GM12874 (cell line): ENCODE data around the gene MLLT3.

Experiments
- TF ChIP-seq, protein P1 (sequence below): IDR thresholded peaks from 2 replicates; pipeline ENCODE4 v1.5.1; 2011; ENCODE audit warnings: low read depth, mild to moderate bottlenecking, control low read depth, low read length, moderate library complexity; ENCODE audit not compliant: insufficient read depth

MLLT3 gene

DNA sequence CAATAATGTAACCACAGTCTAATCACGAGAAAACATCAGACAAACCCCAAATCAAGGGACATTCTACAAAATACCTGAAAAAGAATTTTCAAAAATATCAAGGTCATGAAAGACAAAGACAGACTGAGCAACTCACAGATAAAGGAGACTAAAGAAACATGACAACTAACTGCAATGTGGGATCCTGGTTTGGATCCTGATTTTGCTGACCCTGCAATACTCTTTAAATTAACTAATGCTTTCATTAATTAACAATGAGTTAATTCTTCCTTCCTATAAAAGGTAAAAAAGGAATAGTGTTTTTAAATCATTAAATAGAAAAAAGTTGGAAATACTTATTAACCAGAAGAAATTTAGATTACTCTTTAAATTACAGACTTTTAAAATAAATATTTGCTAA is 103.6 kb downstream of the MLLT3 start:
- TF ChIP-seq, protein P1, sequence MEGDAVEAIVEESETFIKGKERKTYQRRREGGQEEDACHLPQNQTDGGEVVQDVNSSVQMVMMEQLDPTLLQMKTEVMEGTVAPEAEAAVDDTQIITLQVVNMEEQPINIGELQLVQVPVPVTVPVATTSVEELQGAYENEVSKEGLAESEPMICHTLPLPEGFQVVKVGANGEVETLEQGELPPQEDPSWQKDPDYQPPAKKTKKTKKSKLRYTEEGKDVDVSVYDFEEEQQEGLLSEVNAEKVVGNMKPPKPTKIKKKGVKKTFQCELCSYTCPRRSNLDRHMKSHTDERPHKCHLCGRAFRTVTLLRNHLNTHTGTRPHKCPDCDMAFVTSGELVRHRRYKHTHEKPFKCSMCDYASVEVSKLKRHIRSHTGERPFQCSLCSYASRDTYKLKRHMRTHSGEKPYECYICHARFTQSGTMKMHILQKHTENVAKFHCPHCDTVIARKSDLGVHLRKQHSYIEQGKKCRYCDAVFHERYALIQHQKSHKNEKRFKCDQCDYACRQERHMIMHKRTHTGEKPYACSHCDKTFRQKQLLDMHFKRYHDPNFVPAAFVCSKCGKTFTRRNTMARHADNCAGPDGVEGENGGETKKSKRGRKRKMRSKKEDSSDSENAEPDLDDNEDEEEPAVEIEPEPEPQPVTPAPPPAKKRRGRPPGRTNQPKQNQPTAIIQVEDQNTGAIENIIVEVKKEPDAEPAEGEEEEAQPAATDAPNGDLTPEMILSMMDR, result no peak

- TF ChIP-seq, protein P1, result no peak
These were observed 109.0 kb downstream of the MLLT3 start for GRCh38 chr9:20513126-20513913.

GRCh38 chr9:20512636-20513035 is 109.7 kb downstream of the MLLT3 start:
- TF ChIP-seq, protein P1, result no peak

DNA sequence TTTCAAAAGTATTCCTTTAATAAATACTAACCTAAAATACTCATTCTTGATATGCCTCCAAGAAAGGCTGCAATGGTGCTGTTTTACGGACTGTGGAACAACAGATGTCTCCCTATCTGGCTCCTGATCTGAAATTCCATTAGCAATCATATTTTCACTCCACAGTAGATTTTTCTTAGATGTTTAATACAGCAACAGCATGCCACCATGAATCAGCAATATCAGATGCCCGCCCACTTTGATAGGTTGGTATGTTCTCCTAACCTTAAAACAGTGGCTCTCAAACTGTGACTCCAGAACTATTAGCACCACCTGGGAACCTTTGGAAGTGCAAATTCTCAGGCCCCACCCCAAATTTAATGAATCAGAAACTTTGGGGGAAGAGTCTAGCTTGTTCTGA is 110.2 kb downstream of the MLLT3 start:
- TF ChIP-seq, protein P1, result no peak

GRCh38 chr9:20511686-20512085 is 110.6 kb downstream of the MLLT3 start:
- TF ChIP-seq, protein P1, result no peak

GRCh38 chr9:20509466-20509865 is 112.8 kb downstream of the MLLT3 start:
- TF ChIP-seq, protein P1, result no peak

DNA sequence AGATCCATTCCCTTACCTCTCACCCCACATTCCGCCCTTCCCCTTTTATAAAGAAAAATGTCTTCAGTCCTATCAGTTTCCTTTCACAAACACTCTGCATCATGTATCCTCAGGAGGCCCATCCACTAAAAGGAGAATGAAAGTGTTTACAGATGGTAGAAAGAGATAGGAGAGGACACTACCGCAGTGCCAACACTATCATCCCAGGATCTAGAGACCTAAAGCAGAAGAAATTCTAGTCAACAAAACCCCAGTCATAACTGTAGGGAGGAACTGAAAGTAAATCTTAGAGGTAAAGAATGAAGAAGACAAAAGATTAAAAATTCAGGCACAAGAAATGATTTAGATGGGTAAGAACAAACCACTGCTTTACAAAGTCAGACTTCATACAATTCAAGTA is 114.1 kb downstream of the MLLT3 start:
- TF ChIP-seq, protein P1, result no peak
